ENCODE results near the gene ETV5.

The ETV5 gene

DNA sequence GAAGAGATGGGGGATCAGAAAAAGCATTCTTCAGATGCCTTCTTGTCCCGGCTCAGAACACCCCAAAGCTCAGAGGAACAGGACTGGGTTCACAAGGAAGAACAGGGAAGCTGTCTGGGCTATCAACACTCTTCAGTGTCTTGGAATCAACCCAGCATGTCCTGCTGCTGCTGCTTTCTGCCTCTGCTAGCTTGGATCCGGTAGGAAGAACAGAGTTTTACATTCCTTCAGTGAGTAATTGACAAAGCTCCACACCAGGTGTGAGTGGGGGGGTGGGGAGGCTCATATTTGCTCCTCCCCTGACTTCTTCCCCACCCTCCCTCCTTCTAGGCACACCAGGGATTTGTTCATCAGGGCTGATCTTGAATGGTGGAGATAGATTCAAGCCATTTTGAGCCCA lies 13.1 kb upstream of the ETV5 start:
- no peak for DNase-seq

DNA sequence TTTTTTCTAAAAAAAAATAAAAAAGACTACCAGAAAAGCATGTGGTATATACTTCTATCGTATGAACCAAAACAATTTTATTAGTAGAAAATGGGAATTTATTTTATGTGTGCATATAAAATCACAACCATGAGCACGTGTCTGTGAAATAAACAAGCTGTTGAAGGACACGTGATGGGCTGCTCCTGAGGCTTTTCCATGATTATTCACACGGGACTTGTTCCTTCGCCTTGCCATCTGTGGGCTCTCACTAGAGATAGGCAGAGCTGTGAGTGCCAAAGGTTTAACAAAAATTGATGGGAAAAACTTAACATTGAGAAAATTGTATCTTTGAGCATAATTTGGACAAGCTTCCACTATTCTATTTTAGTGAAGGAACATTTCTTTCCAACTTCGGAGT lies 12.4 kb upstream of the ETV5 start:
- DNase-seq, result no peak

DNA sequence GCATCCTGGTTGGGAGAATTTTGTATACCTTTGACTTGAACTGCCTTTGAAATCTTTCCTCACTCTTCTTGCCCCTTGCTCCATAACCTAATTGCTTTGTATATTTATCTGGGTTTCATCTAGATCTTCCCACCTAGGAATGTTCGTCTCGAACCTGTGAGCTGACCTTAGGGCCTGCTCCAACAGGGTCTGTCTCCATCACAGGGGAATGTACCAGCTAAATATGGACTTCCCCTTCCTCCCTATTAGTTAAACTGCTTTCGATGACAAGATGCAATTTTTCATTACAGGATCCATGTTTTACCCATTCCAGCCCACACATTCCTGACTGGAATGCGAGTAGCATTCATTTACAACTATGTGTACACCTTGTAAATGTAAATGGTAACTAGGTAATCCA lies 10.6 kb upstream of the ETV5 start:
- no peak for DNase-seq

DNA sequence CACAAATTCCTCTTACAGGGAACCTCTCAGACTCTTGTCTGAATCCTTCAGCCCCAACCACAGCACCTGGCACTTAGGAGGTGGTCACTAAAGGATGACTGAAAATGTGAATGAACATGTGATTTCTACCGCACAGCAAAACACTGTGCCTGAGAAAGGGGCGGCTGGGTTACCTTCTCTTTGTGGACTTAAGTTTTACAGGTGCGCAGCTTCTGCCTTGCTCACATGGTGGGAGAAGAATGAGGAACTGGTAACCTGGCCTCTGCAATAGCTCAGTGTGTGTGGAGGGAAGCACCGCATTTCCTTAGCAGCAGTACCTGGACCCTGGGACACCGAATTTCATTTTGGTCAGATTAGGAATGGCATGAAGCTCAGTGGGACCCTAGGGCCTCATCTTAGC lies 9.8 kb upstream of the ETV5 start:
- DNase-seq, result no peak

DNA sequence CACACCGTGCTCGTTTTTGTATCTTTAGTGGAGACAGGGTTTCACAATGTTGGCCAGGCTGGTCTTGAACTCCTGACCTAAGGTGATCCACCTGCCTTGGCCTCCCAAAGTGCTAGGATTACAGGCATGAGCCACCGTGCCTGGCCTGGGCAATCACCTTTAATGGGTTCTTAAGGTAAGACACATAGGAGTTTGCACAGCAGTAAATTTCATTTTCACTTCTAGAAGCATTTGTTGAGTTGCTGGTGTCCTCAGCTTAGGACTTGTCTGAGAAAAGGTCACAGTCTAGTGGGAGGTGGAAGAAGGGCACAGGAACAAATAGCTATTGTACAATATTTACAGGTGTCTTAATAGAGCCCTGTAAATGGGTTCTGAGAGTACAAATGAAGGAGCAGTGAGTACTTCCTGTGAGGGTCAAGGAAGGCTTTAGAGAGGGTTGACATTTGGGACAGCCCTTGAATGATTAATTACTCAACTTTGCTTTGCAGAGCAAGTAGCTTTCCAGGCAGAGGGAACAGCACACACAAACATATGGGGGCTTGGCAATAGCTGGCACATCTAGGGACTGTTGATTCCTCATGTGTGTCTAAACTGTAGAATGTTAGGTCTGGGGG lies 8.7 kb upstream of the ETV5 start:
- no peak for DNase-seq

DNA sequence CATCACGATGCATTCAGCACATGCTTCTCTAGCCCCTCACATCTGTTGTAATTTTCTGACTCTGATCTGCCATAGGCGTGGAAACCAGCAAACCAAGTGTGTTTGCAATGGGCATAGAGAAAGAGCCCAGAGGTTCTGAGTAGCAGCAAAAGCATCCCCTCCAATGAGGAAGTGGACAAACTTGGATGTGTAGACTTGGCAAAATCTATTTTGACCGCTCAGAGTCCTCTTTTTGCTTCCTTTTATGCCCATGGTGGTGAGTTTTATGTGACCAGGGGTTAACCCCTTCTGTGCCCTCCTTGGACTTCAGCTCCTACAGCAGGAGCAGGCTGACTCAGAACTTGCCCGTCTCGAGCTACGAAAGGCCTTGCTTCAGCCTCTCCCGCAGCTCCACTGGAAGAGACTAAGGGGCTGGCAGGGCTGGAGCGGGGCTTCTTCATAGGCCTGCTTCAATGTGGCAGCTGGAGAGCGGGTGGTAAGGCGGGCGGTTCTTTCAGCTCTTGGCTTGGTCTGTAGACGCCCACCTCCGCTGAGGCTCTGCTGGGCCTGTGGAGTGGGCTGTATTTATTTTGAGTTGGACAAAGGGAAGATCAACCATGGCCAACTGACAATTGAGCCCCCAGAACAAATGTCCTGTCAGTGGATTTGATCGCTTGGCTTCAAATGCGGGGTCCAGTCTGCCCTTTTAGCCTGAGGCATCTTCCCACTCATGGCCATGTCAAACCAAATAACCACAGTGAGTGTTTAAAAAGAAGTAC lies 6.5 kb upstream of the ETV5 start:
- DNase-seq, result no peak

DNA sequence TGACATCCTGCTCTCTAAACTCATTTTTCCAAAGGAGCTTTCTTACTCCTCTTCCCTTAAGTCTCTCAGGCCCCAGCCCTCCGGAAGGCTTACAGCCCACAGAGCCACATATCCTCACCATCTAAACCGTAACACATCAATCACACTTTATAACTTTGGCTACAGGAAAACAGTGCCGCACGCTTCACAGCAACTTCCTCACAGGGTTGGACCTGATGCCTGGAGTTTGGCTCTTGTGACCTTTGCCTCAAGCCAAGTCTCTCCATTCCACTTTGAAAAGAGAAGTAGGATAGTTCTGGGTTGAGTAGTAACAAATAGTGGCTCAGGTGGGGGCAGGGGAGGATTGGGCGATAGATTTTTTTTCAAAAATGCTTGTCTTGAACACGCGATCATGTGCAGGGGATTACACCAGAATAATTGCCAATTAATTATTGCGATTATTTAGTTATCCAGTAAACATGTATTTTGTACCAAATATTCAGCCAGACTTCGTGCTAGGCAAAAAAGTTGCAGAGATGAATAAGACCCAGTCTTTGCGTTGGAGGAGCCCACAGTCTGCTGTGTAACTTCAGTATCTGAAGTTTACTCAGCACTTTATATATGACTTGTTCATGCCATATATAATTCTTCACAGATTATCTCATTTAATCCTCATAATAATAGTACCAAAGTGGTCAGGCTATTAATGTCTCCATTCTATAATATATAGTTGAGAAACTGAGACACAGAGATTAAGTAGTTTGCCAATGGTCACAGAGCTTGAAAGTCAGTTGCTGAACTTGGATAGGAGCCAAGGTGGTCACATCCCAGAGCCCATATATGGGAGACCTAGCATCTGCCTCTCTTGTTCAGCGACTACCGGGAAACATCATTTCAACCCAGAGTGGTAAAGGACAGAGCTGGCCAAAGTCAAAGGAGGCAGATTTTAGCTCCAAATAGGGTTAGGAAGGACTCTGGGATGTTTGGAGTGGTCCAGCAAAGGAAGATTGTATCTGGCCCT lies 2.4 kb upstream of the ETV5 start:
- no peak for DNase-seq

DNA sequence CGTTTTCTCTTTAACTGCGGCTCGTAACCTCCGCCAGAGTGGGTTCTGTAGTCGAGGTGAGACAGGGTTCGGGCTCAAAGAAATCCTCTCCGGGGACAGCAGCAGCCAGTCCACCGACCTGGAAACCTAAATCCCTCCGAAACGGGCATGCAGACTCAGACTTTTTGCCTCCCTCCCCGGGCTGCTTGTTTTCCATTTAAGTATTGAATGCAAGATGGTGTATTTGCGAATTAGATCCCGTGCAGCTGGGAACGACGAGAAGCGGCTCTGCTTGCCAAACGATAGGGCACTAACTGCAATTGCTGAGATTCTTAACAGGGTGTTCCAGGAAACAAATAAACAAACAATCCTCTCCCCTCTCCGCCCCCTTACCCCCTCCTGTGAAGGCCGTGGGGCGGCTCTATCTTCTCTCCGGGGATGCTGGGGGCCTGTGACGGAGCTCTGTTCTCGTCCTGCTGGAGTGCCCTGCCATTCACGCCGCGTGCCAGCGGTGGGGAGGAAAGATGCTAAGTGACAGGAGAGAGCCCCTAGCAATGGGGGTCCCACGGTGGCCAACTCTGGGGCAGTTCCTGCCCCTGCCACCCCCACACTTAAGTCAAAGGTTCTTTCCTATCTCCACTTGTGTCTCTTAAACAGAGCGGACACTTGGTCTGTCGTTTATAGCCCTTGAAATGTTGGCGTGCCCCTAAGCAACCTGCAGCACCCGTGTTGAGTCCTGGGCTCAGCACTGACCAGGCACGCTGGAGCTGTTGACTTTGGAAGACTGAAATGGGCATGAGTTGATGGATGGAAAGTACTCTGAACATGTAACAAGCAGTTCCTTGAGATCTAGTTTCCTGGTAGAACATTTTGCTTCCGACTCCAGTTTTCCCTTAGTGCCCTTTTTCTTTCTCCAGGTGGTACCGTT lies 1.3 kb upstream of the ETV5 start:
- DNase-seq, result no peak

DNA sequence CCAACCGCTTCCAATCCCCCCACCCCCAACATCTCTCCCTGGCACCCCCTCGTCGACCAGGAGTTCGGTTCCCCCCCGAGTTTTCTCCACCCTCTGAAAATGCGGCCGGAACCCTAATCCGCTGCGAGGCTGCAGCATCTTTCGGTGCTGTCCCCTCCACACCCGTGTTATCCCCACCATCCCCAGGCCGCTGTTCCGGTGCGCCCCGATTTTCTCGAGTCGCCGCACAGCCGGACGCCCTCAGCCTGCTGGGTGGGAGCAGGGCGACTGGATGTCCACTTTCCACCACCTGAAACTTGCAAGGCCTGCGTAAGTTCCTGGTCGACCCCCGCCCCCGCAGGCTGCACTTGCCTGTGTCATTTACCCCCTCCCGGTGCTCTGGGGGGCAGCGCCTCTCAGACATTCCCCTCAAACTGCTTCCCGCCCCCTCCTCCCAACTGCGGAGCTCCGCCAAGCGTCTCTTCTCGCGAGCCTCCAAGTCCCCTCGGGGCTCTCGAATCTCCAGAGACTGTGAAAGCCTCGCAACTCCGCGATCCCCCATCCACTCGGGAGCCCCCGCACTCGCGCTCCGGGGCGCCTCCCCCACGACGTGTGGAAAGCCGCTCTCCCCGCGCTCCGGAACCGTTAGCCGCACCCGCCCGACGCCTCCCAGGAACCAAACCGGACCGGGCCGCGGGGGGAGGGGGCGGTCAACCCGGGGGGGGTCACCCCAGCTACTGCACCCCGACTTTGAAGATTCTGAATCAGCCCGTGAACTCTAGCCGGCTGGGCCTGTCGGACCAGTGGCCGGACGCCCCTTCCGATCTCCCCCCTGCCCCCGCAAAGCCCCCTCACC lies 566 bp downstream of the ETV5 start:
- DNase-seq, result no peak

DNA sequence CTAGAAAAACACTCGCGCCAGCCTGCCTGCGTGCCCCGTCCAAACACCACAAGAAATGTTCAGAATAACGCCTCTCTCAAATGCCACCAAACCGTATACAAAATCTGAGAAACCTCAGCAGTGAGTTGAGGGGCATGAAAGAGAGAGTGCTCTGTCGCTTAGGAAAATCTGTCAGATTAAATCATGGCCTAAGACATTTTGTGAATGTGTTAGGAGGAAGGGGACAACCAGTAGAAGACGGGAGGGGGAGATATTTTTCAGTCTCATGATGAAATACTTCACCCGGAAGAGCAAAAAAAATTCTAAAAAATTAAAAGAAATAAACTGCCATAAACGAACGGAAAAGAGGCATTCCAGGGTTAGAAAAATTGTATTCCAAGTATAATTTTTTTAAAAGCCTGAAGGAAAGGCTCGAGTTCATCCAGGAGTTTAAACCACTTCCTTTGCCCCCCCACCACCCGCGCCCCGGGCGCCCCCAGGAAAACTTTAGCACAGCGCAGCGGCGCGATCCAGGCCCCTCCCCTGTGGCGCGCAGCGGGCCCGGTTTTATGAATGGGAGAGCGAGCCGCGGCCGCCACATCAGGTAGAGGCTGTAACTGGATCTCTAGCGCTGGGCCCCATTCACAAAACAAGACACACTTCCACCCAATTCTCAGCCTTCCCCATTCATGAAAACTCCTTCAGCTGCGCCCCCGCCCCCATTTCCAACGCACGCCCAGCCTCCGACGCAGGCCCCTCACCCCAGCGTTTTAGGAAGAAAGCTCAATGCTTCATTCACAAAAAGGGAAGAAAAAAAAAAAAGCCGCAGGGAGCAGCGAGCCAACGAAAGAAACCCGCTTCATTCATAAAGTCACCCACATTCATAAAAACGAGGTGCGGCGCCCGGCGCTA lies 1.4 kb downstream of the ETV5 start:
- no peak for DNase-seq

DNA sequence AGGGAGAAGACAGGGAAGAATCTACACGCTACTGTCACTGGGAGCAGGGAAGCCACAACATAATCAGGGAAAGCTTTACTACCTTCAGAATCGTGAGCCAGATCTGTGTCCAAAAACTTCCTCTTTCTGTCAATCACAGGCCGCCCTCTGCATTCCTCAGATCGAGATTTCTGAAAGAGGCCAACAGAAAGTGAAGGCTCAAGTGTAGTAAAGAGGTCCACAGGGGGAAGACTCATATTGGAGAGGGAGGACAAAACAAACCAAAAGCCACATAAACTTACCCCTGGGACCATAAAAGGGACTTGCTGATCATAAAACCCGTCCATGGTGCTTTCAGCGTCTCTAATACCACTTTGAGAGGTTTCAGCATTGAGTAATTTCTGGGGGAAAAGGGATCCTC lies 3.3 kb downstream of the ETV5 start:
- no peak for DNase-seq

DNA sequence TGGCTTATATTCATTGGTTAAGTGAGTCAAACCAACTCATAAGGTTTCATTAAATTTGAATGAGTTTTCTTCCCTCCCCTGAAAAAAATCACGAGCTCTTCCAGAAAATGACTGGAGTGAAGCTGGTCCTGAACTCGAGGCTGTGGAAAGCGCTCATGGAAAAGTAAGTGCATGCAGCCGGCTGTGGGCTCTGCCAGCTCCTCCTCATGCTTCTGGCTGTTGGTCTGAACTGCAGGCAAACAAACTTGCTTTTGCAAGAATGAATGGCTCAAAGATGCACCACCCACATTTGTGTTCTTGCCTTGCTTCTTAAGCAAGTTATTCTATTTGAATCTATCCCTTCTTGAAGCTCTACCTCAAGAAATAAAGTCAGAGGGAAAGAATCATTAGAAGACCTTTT lies 6.2 kb downstream of the ETV5 start:
- DNase-seq, result no peak

DNA sequence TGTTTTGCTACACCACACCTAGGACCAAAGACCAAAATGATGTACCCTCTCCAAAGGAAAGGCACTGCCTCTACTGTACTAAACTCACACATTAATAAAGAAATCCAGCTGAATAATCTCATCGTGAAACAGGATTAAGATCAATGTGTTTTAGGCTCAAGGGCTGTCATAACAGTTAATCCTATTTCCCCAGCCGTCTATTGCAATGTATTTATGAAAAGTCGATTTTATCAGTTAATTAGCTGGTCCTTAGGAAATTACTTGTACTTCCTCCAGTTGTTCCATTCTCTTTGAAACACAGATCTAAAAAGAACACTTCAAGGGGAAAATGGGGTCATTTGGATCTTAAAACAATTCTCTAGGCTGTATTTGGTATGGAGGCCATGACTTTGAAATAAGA lies 8.5 kb downstream of the ETV5 start:
- DNase-seq, result no peak

DNA sequence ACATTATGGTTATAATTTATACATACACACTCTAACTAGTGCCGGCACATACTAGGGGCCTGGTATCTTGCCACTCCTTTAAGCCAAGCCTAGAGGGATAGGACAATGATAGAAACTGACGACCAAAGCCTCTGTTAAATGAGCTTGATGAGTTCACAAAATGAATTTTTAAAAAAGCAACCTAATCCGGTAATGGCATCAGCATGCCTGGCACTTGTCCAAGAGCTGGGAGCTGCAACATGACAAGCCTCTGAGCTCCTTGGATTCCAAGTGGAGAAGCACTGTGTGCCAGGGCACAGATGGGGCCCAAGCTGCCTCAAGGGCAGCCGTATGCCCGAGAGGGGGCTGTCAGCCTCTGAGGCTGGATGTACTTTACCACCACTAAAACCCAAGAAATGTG lies 9.7 kb downstream of the ETV5 start:
- DNase-seq, result no peak

DNA sequence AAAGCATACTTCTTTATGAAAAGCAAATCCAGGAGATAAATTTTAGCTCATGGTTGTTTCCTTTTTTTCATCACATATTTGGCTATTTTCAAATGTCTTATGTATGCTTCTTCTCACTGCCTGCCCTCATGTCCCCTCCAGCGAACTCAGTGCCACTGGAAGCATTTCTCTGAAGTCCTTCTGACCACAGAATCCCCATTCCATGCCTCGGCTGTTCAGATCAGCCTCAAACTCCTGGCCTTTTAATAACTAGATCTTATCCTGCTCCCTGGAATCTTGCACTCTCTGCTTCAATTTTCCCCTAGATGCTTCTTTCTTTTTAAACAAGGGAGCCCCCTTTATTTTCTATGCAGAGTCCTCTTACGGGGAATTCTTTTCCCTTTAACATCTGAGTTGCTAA lies 10.1 kb downstream of the ETV5 start:
- DNase-seq, result no peak

DNA sequence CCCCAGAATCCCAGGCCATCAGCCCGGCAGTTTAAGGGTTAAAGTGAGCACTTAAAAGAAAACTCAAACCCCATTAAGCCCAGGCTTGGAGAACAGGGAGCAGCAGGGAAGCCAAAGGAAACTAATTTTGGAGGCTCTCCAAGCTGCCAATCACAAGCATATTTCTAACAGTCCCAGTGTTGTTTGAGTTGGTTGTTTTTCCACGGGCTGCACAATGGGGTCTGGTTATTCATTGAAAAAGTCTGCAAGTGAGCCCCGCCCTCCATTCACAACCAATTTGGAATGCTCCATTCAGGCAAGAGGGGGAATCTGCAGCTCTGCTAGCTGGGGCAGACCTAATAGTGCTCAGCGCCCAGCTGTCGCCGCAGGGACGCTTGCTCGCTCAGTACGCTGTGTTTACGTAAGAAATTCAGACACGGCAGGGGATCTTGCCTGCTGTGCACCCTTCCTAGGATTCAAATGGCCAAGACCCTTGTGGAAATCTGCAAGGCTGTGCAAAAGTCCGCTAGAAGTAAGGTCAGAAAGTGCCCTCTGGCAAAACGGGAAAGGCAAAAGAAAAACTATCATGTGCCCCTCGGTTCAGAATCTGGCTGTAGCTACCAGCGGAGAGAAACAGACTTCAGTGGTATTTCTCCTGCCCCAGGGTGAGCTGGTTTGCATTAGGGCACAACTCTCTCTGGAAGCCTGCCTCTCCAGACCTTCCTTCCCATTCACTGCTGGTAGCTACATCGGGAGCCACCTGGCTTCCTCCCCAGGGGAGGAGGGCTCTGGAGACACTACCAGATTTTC lies 11.0 kb downstream of the ETV5 start:
- no peak for DNase-seq

DNA sequence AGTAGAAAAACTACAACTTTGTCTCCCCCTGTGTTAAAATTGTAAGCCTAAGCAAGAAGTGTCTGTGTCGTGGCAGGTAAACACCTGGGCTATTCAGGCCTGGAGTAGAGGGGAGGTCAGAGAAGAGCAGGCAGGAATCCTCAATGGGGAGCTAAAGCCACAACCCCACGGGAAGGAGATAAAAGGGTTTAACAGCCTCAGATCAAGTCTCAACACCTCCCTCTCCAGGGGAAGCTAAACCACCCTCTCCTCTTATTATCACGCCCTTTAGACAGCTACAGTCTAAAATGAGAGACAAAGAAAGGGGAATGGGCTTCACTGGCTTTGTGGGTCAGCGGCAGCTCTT lies 11.6 kb downstream of the ETV5 start:
- DNase-seq, result no peak

DNA sequence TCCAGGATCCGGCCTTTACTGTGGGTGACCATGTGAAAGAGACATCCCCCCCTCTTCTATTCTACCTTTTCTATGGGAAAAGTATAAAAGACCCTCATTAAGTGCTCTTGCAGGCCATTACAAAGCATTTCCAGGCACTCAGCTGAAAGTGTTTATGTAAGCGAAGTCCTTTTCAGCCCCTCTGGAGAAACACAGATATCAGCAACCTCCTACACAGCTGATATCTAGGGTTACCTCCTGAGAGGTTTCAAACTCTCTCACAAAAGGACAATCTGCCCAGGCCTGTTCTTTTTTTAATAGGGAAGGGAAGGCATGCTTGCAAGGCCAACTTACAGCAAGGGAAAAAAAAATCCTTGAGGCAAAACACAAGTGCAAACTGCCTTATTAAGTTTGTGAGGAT lies 12.6 kb downstream of the ETV5 start:
- DNase-seq, result no peak

DNA sequence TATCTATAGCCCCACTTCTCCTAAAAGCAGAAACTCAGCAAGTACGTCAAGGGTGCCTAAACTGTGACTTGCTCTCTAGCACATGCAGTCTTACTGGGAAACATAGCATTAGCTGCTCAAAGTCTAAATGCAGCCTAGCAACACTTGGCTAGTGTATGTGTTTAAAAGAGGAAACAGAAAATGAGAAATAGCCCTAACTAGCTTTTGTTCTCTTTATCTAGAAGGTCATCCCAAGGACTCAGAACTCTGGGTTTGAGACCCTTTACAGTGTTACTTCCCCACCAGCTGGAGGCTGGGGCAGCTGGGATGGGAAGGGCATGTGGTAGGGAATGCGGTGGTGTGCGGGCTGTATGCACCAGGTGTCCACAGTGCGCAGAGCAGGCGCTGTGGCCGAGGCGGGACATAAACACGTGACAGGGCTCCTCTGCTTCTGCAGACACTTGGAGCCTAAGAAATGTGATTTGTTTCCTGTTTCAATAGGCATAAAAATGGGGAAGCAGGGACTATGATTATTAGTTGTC lies 13.3 kb downstream of the ETV5 start:
- no peak for DNase-seq

All from CD4-positive, alpha-beta T cell treated with Interleukin-17A for 1 hour (primary cell).